Measurements from ENCODE around the gene IL6R. TPM values are rescaled to one million over a fixed set of nuclear protein-coding genes. Genes with fewer than 3 reads are reported as not detected.

Gene IL6R
- total RNA-seq, 1 donor from 2014 or later = 0.09 TPM

- no peak for DNase-seq (ENCODE audit: low read depth, low spot score)
- Mint-ChIP-seq H3K9me3 (no peaks in the 10 kb centered on the region), H3K36me3 (ENCODE audit: low read depth) (no peaks in the 10 kb centered on the region), H3K27ac (ENCODE audit: unreplicated experiment) (no peak overlapping the region), H3K27me3 (ENCODE audit: low read depth) (no peaks in the 10 kb centered on the region), H3K4me1 (no peaks in the 10 kb centered on the region), H3K4me3 (no peak overlapping the region)
- no peak for TF ChIP-seq CTCF (conservative IDR thresholded peaks at IDR 0.05)
Measured at GRCh38 chr1:154463512-154463990, 58.4 kb downstream of the IL6R start.

GRCh38 chr1:154465621-154466195, 60.6 kb downstream of the IL6R start:
- H3K4me3 Mint-ChIP-seq = no peak overlapping the region
- no peaks in the 10 kb centered on the region for H3K27me3 Mint-ChIP-seq (ENCODE audit: low read depth)
- no peaks in the 10 kb centered on the region for H3K4me1 Mint-ChIP-seq
- H3K36me3 Mint-ChIP-seq (ENCODE audit: low read depth) = no peaks in the 10 kb centered on the region
- no peaks in the 10 kb centered on the region for H3K9me3 Mint-ChIP-seq
- DNase-seq (ENCODE audit: low read depth, low spot score) = no peak
- H3K27ac Mint-ChIP-seq (ENCODE audit: unreplicated experiment) = peak overlapping the region; percentile 73
- TF ChIP-seq CTCF (conservative IDR thresholded peaks at IDR 0.05) = no peak

- Mint-ChIP-seq H3K9me3 (no peaks in the 10 kb centered on the region), H3K27me3 (ENCODE audit: low read depth) (no peaks in the 10 kb centered on the region), H3K4me1 (no peaks in the 10 kb centered on the region), H3K36me3 (ENCODE audit: low read depth) (no peaks in the 10 kb centered on the region), H3K4me3 (no peak overlapping the region), H3K27ac (ENCODE audit: unreplicated experiment) (peak overlapping the region; percentile 73)
- DNase-seq (ENCODE audit: low read depth, low spot score) = no peak
- no peak for TF ChIP-seq CTCF (conservative IDR thresholded peaks at IDR 0.05)
Measured at GRCh38 chr1:154466206-154466605, 61.1 kb downstream of the IL6R start.

GRCh38 chr1:154466921-154467417, 61.8 kb downstream of the IL6R start:
- Mint-ChIP-seq H3K27me3 (ENCODE audit: low read depth) (no peaks in the 10 kb centered on the region), H3K4me1 (no peaks in the 10 kb centered on the region), H3K4me3 (no peak overlapping the region), H3K27ac (ENCODE audit: unreplicated experiment) (no peak overlapping the region), H3K36me3 (ENCODE audit: low read depth) (no peaks in the 10 kb centered on the region), H3K9me3 (no peaks in the 10 kb centered on the region)
- DNase-seq (ENCODE audit: low read depth, low spot score) = no peak
- TF ChIP-seq CTCF (conservative IDR thresholded peaks at IDR 0.05) = no peak

GRCh38 chr1:154467434-154468102, 62.4 kb downstream of the IL6R start:
- Mint-ChIP-seq H3K4me1 (no peaks in the 10 kb centered on the region), H3K4me3 (no peak overlapping the region), H3K27me3 (ENCODE audit: low read depth) (no peaks in the 10 kb centered on the region), H3K9me3 (no peaks in the 10 kb centered on the region), H3K36me3 (ENCODE audit: low read depth) (no peaks in the 10 kb centered on the region), H3K27ac (ENCODE audit: unreplicated experiment) (no peak overlapping the region)
- TF ChIP-seq CTCF (conservative IDR thresholded peaks at IDR 0.05) = no peak
- no peak for DNase-seq (ENCODE audit: low read depth, low spot score)
